Lower lobe of right lung (tissue), 2 donors: ENCODE data around the gene COMMD4. TPM values are rescaled to one million over a fixed set of nuclear protein-coding genes. Genes with fewer than 3 reads are reported as not detected.
"Not testable (repeated sequence)": the region's sequence is repeated elsewhere in the genome, so short reads cannot be mapped to it uniquely, and the experiment has no call there.

ENCODE experiments used
- ATAC-seq, 2 donors: fragments of 200-7000 bp; cut with Tn5 transposase; one replicate each; pipeline ENCODE4 v1.9.1; 2020 to 2022; ENCODE audit warnings: mild to moderate bottlenecking in 2 of 2, moderate library complexity in 2 of 2
- DNase-seq: peaks from one replicate; pipeline ENCODE4 v3.0.0-alpha.2; 2020
- H3K27ac ChIP-seq: fragments of 200-600 bp; one replicate; pipeline ENCODE4 v1.8.0; 2022
- H3K27me3 ChIP-seq: fragments of 200-600 bp; one replicate; pipeline ENCODE4 v1.8.0; 2022; ENCODE audit warnings: low read depth
- H3K36me3 ChIP-seq: fragments of 200-600 bp; one replicate; pipeline ENCODE4 v1.8.0; 2022; ENCODE audit warnings: mild to moderate bottlenecking
- H3K4me1 ChIP-seq: fragments of 200-600 bp; one replicate; pipeline ENCODE4 v1.8.0; 2022
- H3K4me3 ChIP-seq: fragments of 200-600 bp; one replicate; pipeline ENCODE4 v1.8.0; 2022; ENCODE audit warnings: mild to moderate bottlenecking
- H3K9me3 ChIP-seq: fragments of 200-600 bp; one replicate; pipeline ENCODE4 v1.8.0; 2022
- intact Hi-C: fragments of 100-400 bp; cut with DNase I; formaldehyde crosslinking; loops from one replicate; pipeline ENCODE4 v1.11.0; 2022
- total RNA-seq: library from RNA; stranded (reverse); fragmentation: NEBNext Ultra II Directional; extraction: Animal tissue kit (Norgen Biotek cat#: 25700); gene quantifications from one replicate; pipeline ENCODE4 v1.2.1, GENCODE V29; 2021
- TF ChIP-seq, protein P1 (sequence below): fragments of 200-600 bp; IDR thresholded peaks from one replicate; pipeline ENCODE4 v1.8.0; 2022; ENCODE audit warnings: antibody characterized with exemption, mild to moderate bottlenecking
- donor health status: DM: no; HTN: yes; CAD: no; lungs with severe emphysema.

Gene COMMD4
- total RNA-seq, 1 donor from 2014 or later: 59.0 TPM

DNA sequence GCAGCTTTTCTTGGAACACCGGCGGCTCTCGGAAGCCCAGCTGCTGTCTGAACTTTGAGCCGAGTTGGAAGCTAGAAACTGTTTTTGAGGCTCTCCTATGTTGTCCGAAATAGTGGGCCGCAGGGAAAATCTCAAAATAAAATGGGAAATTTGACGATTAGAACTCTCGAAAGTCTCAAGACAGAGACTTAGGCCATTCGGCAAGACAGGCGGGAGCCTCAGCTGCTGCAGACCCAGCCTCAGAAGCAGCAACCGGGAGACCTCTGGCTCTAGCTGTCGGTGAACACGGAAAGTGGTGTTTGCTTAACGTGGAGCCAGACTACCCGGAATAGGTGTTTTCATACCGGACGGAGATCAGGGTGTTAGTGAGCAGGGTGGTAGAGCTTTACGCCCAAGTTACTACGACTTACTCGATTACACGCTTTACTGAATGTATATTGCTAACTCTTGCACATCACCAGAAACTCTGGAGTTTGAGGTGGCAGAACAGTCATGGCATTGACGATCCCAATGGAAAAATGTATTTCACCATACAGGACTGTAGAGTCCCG, 32.9 kb downstream of the COMMD4 start:
- Histone ChIP-seq H3K36me3 (peaks cover 65% of the 10 kb centered on the region), H3K27ac (peak overlapping the region; percentile 100), H3K9me3 (no peaks in the 10 kb centered on the region), H3K4me1 (peaks cover 17% of the 10 kb centered on the region), H3K27me3 (no peaks in the 10 kb centered on the region), H3K4me3 (peak overlapping the region; percentile 94)
- peak in 1 of 2 donors; percentile 4 for ATAC-seq
- TF ChIP-seq, protein P1, sequence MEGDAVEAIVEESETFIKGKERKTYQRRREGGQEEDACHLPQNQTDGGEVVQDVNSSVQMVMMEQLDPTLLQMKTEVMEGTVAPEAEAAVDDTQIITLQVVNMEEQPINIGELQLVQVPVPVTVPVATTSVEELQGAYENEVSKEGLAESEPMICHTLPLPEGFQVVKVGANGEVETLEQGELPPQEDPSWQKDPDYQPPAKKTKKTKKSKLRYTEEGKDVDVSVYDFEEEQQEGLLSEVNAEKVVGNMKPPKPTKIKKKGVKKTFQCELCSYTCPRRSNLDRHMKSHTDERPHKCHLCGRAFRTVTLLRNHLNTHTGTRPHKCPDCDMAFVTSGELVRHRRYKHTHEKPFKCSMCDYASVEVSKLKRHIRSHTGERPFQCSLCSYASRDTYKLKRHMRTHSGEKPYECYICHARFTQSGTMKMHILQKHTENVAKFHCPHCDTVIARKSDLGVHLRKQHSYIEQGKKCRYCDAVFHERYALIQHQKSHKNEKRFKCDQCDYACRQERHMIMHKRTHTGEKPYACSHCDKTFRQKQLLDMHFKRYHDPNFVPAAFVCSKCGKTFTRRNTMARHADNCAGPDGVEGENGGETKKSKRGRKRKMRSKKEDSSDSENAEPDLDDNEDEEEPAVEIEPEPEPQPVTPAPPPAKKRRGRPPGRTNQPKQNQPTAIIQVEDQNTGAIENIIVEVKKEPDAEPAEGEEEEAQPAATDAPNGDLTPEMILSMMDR: no peak
- intact Hi-C loops: no loop called here
- DNase-seq: no peak

DNA sequence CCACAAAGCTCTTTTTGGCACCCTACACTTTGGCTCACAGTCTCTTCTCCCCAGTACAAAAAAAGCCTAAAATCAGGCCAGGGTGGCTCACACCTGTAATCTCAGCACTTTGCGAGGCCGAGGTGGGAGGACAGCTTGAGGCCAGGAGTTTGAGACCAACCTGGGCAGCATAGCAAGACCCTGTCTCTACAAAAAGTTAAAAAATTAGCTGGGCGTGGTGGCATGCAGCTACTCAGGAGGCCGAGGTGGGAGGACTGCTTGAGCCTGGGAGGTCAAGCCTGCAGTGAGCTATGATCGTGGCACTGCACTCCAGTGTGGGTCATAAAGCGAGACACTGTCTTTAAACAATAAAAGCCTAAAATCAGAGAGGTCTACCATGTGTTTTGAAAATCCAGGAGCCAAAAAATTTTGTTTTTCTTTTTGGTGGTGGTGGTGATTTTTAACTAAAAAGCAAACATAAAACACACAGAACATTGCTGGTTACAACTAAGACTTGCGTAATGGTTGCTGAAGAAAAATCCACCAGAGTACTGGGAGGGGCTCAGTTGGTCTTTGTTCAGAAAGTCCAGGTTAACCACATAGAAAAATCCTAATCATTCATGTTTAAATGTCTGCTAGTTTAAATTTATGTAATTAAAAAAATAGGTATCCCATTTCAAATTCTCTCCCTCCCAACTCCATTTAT, 34.2 kb downstream of the COMMD4 start:
- no peak for ATAC-seq
- TF ChIP-seq, protein P1: no peak
- peaks cover 17% of the 10 kb centered on the region for H3K4me1 ChIP-seq
- no peak for DNase-seq
- no peaks in the 10 kb centered on the region for H3K27me3 ChIP-seq
- intact Hi-C loops: no loop called here
- H3K9me3 ChIP-seq: no peaks in the 10 kb centered on the region
- H3K36me3 ChIP-seq: peaks cover 65% of the 10 kb centered on the region
- no peak overlapping the region for H3K4me3 ChIP-seq
- H3K27ac ChIP-seq: no peak overlapping the region

DNA sequence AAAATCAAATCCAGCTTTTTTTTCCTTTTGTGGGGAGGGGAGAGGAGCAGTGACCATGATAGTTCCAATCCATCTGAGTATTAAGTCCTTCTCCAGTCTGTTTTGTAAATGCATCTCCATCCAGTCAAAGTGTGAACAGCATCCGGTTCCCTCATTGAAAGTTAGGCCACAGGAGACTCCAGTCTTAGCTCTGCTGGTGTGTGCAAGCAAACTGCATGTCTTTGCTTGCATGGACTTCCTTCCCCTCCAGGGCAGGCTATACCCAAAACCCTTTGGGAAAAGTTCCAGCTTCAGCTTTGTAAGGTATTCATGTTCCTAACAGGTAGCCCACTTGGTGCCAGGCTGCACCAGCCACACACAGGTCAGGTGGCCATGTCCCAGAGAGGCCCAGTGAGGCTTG, 35.6 kb downstream of the COMMD4 start:
- Histone ChIP-seq H3K27ac (no peak overlapping the region), H3K4me1 (peaks cover 17% of the 10 kb centered on the region), H3K9me3 (no peaks in the 10 kb centered on the region), H3K4me3 (no peak overlapping the region), H3K27me3 (no peaks in the 10 kb centered on the region), H3K36me3 (peaks cover 64% of the 10 kb centered on the region)
- intact Hi-C loops: no loop called here
- no peak for ATAC-seq
- TF ChIP-seq, protein P1: no peak
- DNase-seq: no peak

DNA sequence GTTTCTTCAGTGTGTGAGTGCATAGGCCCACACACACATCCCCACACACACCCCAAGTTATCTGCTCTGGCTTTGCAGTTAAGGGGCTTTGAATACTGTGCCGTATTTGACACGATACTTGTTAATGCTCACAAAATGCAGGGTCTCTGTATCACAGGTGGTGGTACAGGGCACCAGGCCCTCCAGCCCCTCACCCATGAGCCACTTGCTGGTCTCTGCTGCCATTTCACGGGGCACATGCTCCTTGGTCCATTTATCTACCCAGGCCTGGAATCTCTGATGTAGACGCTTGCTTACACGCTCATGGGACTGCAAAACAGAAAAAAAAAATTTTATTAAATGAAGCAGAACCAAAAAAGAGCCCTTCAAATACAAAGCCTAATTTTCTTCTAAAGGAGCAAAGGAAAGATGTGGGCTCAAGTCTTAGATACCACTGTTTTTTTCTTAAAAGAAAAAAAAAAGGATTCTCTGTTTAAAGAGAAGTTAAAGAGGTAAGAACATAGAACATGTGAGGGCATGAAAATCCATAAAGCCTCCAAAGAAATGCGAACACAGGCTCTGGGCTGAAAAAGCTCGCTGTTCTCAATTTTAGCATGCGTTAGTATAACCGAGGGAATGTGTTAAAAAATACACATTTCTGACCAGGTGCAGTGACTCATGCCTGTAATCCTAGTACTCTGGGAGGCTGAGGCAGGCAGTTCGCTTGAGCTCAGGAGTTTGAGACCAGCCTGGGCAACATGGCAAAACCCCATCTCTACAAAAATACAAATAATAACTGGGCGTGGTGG, 36.2 kb downstream of the COMMD4 start:
- Histone ChIP-seq H3K4me1 (peaks cover 17% of the 10 kb centered on the region), H3K27ac (no peak overlapping the region), H3K9me3 (no peaks in the 10 kb centered on the region), H3K4me3 (no peak overlapping the region), H3K27me3 (no peaks in the 10 kb centered on the region), H3K36me3 (peaks cover 64% of the 10 kb centered on the region)
- TF ChIP-seq, protein P1: no peak
- ATAC-seq: no peak
- intact Hi-C loops: no loop called here
- no peak for DNase-seq

DNA sequence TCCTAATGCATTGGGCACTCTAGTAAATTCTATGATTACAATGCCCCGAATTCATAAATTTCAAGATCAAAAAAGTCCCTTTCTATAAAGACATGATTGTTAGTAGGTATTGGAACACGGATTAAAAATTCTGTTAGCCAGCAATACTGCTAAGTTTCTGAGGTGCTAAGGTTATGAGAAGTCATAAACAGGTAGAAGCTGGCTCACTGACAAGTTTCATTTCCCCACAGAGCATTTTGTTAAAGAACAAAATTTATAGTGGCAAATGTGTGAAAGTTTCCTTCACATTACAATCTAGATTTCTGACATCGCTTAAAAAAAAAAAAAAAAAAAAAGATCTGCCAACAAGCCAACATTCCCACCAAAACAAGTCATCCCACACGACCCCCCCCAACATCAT, 44.9 kb downstream of the COMMD4 start:
- Histone ChIP-seq H3K36me3 (peaks cover 98% of the 10 kb centered on the region), H3K4me1 (no peaks in the 10 kb centered on the region), H3K27ac (no peak overlapping the region), H3K27me3 (no peaks in the 10 kb centered on the region), H3K9me3 (no peaks in the 10 kb centered on the region), H3K4me3 (no peak overlapping the region)
- intact Hi-C loops: no loop called here
- ATAC-seq: no peak
- DNase-seq: no peak
- TF ChIP-seq, protein P1: no peak

DNA sequence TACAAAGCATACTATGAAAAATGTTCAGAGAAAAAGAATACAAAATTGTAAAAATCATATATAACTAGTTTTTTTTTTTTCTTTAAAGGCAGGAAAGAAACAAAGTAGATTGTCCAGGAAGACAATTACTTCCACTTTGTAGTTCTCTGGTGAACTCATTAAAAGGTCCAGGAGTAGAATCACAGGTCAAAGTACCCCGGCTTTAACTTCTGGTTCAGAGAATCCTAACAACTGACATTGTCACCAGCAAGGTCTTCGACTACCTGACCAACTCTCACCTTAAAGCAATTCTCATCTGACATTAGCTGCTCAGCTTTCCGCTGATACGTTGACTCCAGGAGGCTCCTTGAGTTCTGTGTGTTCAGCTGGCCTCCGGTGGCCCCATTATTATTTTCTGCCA, 48.1 kb downstream of the COMMD4 start:
- DNase-seq, H3K4me3 ChIP-seq, intact Hi-C loops, H3K27ac ChIP-seq, H3K4me1 ChIP-seq, H3K27me3 ChIP-seq, ATAC-seq, H3K9me3 ChIP-seq: not testable (repeated sequence)
- peaks cover 99% of the 10 kb centered on the region for H3K36me3 ChIP-seq
